HG02884 (cell line): ENCODE data around the gene CCNYL1.
A peak's percentile ranks its signal among the peaks of the same experiment; 100 is the strongest.
"Not testable (repeated sequence)": the region's sequence is repeated elsewhere in the genome, so short reads cannot be mapped to it uniquely, and the experiment has no call there.

Experiments used
- ATAC-seq: cut with Tn5 transposase; IDR thresholded peaks from one replicate; pipeline ENCODE4 v1.9.1; 2021; ENCODE audit warnings: mild to moderate bottlenecking, moderate library complexity; ENCODE audit not compliant: unreplicated experiment

Gene CCNYL1

DNA sequence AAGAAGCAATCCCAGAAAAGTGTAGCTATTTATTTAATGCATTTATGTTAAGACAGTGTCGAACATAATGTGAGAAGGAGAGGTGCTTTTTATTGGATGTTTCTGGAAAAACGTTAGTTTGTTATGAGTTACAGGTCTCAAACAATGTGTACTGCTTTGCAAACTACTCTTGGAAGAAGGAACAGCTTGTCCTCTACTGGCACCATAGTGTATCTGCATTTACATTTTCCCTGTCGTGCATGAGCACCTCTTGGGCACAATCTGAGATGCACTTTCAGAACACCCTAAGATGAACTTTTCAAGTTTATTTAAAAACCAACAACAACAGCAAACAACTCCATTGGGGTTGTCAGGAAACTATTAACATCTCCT lies 22.8 kb downstream of the CCNYL1 start:
- no peak for ATAC-seq

DNA sequence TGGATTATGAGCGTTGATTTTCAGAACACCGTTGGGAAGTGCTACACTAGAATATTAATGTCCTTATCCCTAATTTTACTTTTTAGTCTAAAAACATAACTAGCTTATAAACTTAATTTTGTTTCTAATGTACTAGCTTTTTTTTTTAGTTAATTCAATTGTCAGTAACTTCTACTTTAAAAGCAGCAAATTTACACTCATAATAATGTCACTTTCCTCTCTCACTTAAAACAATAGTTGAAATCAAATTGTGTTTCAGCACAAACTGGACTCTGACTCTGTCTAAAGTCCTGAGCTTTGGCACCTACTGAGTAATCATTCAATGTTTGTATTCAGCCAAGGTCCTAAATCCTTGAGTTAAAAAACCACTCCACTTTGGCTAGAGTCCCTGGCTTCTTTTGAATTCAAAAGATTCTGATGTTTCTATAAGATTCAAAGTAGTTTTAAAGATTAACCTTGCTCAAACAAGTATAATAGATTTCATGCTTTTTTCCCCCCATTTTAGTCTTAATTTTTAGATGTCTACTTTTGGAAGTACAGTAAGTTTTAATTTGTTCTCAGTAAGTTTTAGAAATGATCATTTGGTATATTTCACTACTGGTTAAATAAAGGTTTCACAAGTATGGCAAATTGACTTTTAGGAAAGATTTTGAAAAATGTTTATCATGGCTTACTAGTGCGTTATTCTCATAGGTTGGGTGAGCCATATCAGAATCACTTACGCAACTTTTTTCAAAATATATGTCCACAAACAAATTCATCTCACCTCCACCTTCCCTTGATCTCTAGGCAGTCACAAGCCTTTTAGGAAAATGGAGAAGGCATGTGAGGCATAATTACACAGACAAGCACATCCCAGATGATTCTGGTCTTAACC lies 23.4 kb downstream of the CCNYL1 start:
- no peak for ATAC-seq

DNA sequence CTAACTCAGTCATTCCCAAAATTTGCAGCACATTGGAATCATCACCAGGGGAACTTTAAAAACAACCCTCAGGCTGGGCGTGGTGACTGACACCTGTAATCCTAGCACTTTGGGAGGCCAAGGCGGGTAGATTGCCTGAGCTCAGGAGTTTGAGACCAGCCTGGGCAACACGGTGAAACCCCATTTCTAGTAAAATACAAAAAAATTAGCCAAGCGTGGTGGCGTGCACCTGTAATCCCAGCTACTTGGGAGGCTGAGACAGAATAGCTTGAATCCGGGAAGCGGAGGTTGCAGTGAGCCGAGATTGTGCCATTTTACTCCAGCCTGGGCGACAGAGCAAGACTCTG lies 24.0 kb downstream of the CCNYL1 start:
- ATAC-seq: not testable (repeated sequence)

DNA sequence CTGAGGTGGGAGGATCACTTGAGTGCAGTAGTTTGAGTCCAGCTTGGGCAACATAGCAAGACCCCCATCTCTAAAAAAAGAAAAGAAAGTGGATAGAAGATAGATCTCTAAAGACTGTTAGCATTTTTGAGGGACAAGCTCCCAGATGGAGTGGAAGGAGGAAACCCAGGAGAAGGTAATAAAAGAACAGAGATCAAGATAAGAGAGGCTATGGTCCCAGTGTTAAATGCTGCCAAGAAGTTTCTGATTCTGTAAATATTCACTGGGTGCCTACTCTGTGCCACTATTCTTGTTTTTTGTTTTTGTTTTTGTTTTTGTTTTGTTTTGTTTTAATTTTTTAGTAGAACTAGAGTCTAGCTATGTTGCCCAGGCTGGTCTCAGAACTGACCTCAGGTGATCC lies 32.1 kb downstream of the CCNYL1 start:
- ATAC-seq: no peak

DNA sequence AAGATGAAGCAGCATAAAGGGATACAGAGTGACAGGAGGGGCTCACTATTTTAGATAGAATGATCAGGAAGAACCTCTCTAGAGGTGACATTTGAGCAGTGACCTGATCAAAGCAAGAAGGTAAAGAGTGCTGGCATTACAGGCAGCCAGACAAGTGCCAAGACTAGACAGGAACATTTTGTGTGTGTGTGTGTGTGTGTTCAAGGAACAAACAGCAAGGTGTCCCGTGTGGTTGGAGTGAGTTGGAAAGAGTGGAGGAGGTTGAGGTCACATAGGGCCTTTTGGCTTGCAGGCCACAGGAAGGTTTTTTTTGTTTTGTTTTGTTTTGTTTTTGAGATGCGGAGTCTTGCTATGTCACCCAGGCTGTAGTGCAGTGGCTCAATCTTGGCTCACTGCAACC lies 32.6 kb downstream of the CCNYL1 start:
- ATAC-seq: no peak

- ATAC-seq: no peak
Observed at GRCh38 chr2:207744451-207744850, 33.0 kb downstream of the CCNYL1 start.

GRCh38 chr2:207746131-207746530 lies 34.7 kb downstream of the CCNYL1 start:
- ATAC-seq: peak; percentile 89

DNA sequence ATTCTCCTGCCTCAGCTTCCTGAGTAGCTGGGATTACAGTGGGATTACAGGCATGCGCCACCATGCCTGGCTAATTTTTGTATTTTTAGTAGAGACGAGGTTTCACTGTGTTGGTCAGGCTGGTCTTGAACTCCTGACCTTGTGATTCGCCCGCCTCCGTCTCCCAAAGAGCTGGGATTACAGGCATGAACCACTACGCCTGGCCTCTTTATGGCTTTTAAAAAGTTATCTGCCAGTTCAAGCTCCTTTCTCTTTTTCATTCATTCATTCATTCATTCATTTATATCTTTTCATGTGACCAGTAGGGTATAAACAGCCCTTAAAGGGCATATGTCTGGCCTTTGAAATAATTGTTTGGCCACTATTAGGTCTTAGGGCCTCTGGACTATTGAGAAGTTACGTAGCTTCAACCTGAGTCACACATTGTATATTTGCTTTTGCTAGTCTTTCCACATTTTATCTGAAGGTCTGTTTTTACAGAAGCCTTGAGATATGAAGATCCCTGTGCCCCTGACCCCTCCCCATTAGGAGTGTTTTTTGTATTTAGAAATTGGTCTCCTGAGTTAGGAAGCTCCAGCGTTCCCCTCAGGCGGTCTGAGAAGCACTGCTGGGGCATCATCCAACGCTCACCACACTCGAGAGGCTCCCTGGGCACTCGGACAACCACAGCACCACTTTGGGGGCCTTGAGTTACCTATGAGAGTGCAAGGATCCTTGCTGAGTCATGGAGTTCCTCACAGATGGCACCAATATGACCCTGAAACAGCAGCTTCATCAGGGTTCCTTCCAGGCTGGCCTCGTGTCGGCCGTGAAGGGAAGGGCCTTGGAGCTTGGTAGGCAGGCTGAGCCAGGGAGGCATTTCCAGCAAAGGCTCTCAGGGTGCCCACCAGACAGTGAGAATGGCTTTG lies 36.5 kb downstream of the CCNYL1 start:
- ATAC-seq: no peak

DNA sequence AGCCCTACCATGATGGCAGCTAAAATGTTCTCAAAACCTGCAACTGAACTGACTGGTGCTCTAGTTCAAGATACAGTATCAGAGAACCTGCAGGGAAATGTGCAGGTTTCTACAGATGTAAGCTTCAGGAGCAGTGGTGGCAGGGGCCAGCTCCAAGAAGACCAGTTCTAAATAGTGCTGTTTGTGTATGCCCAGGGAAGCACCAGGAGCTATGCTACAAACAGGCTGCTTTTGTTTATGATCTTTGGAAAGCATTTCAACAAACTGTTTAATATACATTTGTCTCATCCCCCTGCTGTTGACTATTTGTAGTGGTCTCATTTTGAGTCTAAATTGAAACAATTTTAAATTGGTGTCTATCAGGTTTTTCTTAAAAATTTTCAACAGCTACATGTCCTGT lies 37.6 kb downstream of the CCNYL1 start:
- ATAC-seq: no peak

- ATAC-seq: no peak
Observed at GRCh38 chr2:207749873-207750272, 38.4 kb downstream of the CCNYL1 start.

DNA sequence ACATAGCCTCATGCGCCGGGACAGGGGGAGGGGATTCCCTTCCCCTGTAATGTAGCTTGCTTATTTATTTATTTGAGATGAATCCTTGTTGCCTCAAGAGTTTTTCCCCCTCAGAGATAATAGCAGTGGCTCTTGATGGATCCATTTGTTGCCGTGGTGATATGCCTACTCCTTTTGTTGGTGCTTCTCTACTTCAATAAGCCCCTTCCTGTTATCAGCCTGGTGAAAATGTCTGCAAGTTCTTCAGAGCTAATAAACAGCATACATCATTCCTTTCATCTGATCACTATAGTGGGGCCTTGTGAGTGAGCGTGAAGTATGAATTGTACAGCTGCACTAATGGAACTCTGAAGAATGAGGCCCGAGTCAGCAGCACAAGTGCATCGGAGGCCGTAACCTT lies 38.9 kb downstream of the CCNYL1 start:
- ATAC-seq: no peak

DNA sequence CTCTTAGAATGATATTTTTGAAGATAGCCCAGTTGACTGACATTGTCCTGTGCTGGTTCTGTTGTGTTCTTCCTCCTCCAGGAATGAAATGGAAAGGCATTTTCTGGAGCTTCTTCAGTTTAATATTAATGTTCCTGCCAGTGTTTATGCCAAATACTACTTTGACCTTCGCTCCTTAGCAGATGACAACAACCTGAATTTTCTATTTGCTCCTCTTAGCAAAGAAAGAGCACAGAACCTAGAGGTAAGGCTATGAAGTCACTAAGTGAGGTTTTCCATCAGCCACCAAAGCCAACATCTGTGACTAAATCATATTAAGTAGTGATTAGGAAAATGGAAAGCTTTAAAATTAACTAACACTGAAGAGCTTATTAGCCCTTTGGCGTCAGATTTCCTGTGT lies 39.4 kb downstream of the CCNYL1 start:
- ATAC-seq: no peak

DNA sequence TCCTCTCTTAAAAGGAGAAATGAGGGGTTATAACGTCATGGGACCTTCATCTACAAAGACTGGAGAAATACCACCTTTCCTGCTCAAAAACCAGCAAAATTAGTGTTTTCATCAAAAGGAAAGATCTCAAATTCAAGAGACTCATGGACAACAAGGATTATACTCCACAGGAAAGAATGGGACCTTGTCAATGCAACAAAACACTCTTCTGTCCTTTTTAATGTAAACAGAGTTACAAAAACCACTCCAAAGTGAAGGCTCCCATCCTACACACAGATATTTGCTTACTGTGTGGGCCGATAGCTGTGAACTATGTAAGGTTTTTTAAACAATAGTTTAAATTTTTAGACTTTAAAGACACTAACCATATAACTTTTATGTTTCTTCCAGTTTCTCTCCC lies 42.2 kb downstream of the CCNYL1 start:
- ATAC-seq: not testable (repeated sequence)

GRCh38 chr2:207754498-207755383 lies 43.3 kb downstream of the CCNYL1 start:
- ATAC-seq: no peak

DNA sequence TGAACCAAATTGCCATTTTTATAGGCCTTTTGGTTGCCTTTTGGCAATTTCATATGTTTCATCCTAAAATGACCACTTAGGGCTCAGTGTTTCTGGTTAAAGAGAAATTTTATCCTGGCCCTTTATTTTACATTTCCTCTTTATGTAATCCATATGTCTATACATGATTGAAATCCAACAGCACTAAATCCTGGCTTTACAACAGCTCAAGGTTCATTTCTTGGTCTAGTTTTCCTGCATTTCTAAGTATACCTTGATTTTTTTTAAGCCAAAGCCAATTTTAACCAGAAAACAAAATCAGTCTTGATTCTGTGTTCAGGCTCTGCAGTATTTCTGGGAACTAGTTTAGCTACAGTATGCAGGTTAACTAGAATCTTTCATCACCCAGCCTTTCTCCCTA lies 46.6 kb downstream of the CCNYL1 start:
- ATAC-seq: no peak

- no peak for ATAC-seq
Observed at GRCh38 chr2:207759890-207760289, 48.5 kb downstream of the CCNYL1 start.

DNA sequence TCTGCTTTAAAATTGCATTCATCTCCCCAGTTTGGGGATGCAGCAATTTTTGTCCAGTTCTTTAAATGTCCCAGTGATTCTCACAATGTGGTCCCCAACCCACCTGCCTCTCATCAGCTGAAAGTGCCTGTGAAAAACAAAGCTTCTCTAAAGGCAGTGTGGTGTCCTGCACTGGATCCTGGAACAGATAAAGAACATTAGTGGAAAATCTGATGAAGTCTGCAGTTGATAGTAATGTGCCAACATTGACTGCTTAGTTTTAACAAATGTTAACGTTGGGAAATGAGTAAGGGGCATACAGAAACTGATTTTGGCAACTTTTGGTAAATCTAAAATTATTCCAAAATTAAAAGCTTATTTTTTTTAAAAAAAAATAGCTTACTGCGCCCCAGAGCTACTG lies 49.0 kb downstream of the CCNYL1 start:
- no peak for ATAC-seq

GRCh38 chr2:207761426-207761825 lies 50.0 kb downstream of the CCNYL1 start:
- ATAC-seq: not testable (repeated sequence)

GRCh38 chr2:207762146-207762545 lies 50.7 kb downstream of the CCNYL1 start:
- no peak for ATAC-seq

- ATAC-seq: no peak
Observed at GRCh38 chr2:207763303-207763917, 52.0 kb downstream of the CCNYL1 start.
